Astrocyte (in vitro differentiated cells and primary cell): ENCODE data around the gene TBCA. TPM values are rescaled to one million over a fixed set of nuclear protein-coding genes. Genes with fewer than 3 reads are reported as not detected.

Experiments
- DNase-seq: peaks from one replicate; pipeline ENCODE4 v3.0.0-alpha.2; 2010; ENCODE audit warnings: low read depth
- FAIRE-seq: peaks from 2 replicates; lab custom pipeline; 2011; peaks lifted over from hg19 to GRCh38; lab: Jason Lieb, UNC
- H2AFZ ChIP-seq: 2 replicates; pipeline ENCODE4 v1.6.0; 2012; ENCODE audit warnings: low read depth, low read length, inconsistent platforms
- H3K27ac ChIP-seq: 2 replicates; pipeline ENCODE4 v1.5.1; 2011; ENCODE audit warnings: low read depth, low read length, inconsistent platforms
- H3K27me3 ChIP-seq: 2 replicates; pipeline ENCODE4 v1.6.0; 2011; ENCODE audit warnings: low read length, inconsistent platforms; ENCODE audit not compliant: insufficient read depth
- H3K36me3 ChIP-seq: 2 replicates; pipeline ENCODE4 v1.5.1; 2011; ENCODE audit warnings: low read length, inconsistent platforms; ENCODE audit not compliant: insufficient read depth
- H3K4me1 ChIP-seq: 2 replicates; pipeline ENCODE4 v1.5.1; 2011; ENCODE audit warnings: low read length, inconsistent platforms; ENCODE audit not compliant: insufficient read depth
- H3K4me2 ChIP-seq: 2 replicates; pipeline ENCODE4 v1.6.0; 2012; ENCODE audit warnings: low read length, inconsistent platforms
- H3K4me3 ChIP-seq: 2 replicates; pipeline ENCODE4 v1.5.1; 2011; ENCODE audit warnings: low read depth, mild to moderate bottlenecking, low read length, inconsistent platforms; ENCODE audit not compliant: insufficient read depth
- H3K79me2 ChIP-seq: 2 replicates; pipeline ENCODE4 v1.6.0; 2012; ENCODE audit warnings: mild to moderate bottlenecking, low read length, inconsistent platforms; ENCODE audit not compliant: insufficient read depth
- H3K9ac ChIP-seq: 2 replicates; pipeline ENCODE4 v1.6.0; 2012; ENCODE audit warnings: mild to moderate bottlenecking, low read length, inconsistent platforms
- H3K9me3 ChIP-seq: 2 replicates; pipeline ENCODE4 v1.5.1; 2012; ENCODE audit warnings: low read depth, mild to moderate bottlenecking, low read length, inconsistent platforms; ENCODE audit not compliant: insufficient read depth
- H4K20me1 ChIP-seq: 2 replicates; pipeline ENCODE4 v1.6.0; 2012; ENCODE audit warnings: low read length, inconsistent platforms; ENCODE audit not compliant: insufficient read depth
- H3K27ac Mint-ChIP-seq: one replicate; pipeline ENCODE4 v1.8.0; 2021; ENCODE audit warnings: mild to moderate bottlenecking, mixed read lengths; ENCODE audit not compliant: unreplicated experiment
- H3K27me3 Mint-ChIP-seq: one replicate; pipeline ENCODE4 v1.8.0; 2021; ENCODE audit warnings: low read depth, mixed read lengths; ENCODE audit not compliant: unreplicated experiment
- H3K36me3 Mint-ChIP-seq: one replicate; pipeline ENCODE4 v1.8.0; 2021; ENCODE audit warnings: low read depth, mixed read lengths; ENCODE audit not compliant: unreplicated experiment
- H3K4me1 Mint-ChIP-seq: one replicate; pipeline ENCODE4 v1.8.0; 2021; ENCODE audit warnings: low read depth, mixed read lengths; ENCODE audit not compliant: unreplicated experiment
- H3K4me3 Mint-ChIP-seq: one replicate; pipeline ENCODE4 v1.8.0; 2021; ENCODE audit warnings: mild to moderate bottlenecking, moderate library complexity, mixed read lengths; ENCODE audit not compliant: unreplicated experiment
- H3K9me3 Mint-ChIP-seq: one replicate; pipeline ENCODE4 v1.8.0; 2021; ENCODE audit warnings: mild to moderate bottlenecking, mixed read lengths; ENCODE audit not compliant: unreplicated experiment
- EZH2 ChIP-seq: IDR thresholded peaks from 2 replicates; pipeline ENCODE4 v1.6.1; 2012; ENCODE audit warnings: mild to moderate bottlenecking, low read length, inconsistent platforms; ENCODE audit not compliant: insufficient read depth
- total RNA-seq: library from RNA; stranded (reverse); gene quantifications from 2 replicates; pipeline ENCODE4 v1.2.1, GENCODE V29; 2021
- TF ChIP-seq, protein P1 (sequence below): IDR thresholded peaks from 2 replicates; pipeline ENCODE4 v1.5.1; 2011; ENCODE audit warnings: low read depth, mild to moderate bottlenecking, inconsistent platforms, low read length, moderate library complexity; ENCODE audit not compliant: insufficient read depth

TBCA gene
- total RNA-seq, 1 donor from 2014 or later, result 207 TPM

DNA sequence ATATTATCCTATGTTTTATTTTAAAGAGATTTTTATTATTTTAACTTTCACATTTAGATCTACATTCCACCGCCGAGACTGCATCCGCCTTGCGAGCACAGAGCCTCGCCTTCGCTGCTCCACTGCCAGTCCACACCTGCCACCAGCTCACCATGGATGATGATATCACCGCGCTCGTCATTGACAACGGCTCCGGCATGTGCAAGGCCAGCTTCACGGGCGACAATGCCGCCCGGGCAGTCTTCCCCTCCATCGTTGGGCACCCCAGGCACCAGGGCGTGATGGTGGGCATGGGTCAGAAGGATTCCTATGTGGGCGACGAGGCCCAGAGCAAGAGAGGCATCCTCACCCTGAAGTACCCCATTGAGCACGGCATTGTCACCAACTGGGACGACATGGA, 8.6 kb upstream of the TBCA start:
- H3K27ac Mint-ChIP-seq, result no peak overlapping the region
- H3K4me1 Mint-ChIP-seq, result no peaks in the 10 kb centered on the region
- no peak overlapping the region for H3K4me3 ChIP-seq
- no peaks in the 10 kb centered on the region for H4K20me1 ChIP-seq
- H3K27me3 Mint-ChIP-seq, result no peaks in the 10 kb centered on the region
- no peak overlapping the region for H3K4me3 Mint-ChIP-seq
- no peak for DNase-seq
- no peak overlapping the region for H3K27ac ChIP-seq
- no peak overlapping the region for H3K9ac ChIP-seq
- H3K27me3 ChIP-seq, result no peaks in the 10 kb centered on the region
- H3K79me2 ChIP-seq, result no peaks in the 10 kb centered on the region
- no peak overlapping the region for H3K4me2 ChIP-seq
- no peaks in the 10 kb centered on the region for H3K36me3 Mint-ChIP-seq
- H3K4me1 ChIP-seq, result no peaks in the 10 kb centered on the region
- peaks cover 7% of the 10 kb centered on the region for H3K9me3 Mint-ChIP-seq
- H3K36me3 ChIP-seq, result no peaks in the 10 kb centered on the region
- no peak for TF ChIP-seq EZH2
- TF ChIP-seq, protein P1, sequence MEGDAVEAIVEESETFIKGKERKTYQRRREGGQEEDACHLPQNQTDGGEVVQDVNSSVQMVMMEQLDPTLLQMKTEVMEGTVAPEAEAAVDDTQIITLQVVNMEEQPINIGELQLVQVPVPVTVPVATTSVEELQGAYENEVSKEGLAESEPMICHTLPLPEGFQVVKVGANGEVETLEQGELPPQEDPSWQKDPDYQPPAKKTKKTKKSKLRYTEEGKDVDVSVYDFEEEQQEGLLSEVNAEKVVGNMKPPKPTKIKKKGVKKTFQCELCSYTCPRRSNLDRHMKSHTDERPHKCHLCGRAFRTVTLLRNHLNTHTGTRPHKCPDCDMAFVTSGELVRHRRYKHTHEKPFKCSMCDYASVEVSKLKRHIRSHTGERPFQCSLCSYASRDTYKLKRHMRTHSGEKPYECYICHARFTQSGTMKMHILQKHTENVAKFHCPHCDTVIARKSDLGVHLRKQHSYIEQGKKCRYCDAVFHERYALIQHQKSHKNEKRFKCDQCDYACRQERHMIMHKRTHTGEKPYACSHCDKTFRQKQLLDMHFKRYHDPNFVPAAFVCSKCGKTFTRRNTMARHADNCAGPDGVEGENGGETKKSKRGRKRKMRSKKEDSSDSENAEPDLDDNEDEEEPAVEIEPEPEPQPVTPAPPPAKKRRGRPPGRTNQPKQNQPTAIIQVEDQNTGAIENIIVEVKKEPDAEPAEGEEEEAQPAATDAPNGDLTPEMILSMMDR, result no peak
- no peak overlapping the region for H2AFZ ChIP-seq
- no peak for FAIRE-seq
- no peaks in the 10 kb centered on the region for H3K9me3 ChIP-seq

DNA sequence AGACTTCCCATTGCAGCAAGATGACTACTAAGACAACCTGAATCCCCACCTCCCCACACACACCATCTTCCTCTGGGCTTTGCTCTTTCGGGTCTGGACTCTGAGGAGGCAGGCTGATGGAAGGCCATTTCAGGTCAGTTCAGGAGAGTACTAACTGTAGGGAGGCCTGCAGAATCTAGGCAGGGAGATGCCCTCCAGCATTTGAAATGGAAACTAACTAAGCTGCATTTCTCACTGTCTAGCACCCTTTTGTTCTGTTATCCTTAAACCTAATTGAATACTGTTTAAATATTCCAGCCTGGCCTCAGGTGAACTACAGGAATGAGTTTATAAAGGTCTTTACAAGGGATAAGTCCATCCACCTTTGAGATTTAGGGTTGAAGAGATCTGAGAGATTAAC, 4.9 kb upstream of the TBCA start:
- Histone ChIP-seq H2AFZ (no peak overlapping the region), H3K9ac (no peak overlapping the region), H3K9me3 (no peaks in the 10 kb centered on the region), H3K27me3 (no peaks in the 10 kb centered on the region), H3K36me3 (no peaks in the 10 kb centered on the region), H3K4me3 (no peak overlapping the region), H3K4me1 (peaks cover 6% of the 10 kb centered on the region), H3K4me2 (no peak overlapping the region), H4K20me1 (no peaks in the 10 kb centered on the region), H3K79me2 (no peaks in the 10 kb centered on the region), H3K27ac (no peak overlapping the region)
- Mint-ChIP-seq H3K9me3 (peaks cover 7% of the 10 kb centered on the region), H3K4me1 (no peaks in the 10 kb centered on the region), H3K27me3 (no peaks in the 10 kb centered on the region), H3K4me3 (no peak overlapping the region), H3K27ac (no peak overlapping the region), H3K36me3 (no peaks in the 10 kb centered on the region)
- TF ChIP-seq, protein P1, result no peak
- TF ChIP-seq EZH2, result no peak
- DNase-seq (no peak), FAIRE-seq (no peak)

DNA sequence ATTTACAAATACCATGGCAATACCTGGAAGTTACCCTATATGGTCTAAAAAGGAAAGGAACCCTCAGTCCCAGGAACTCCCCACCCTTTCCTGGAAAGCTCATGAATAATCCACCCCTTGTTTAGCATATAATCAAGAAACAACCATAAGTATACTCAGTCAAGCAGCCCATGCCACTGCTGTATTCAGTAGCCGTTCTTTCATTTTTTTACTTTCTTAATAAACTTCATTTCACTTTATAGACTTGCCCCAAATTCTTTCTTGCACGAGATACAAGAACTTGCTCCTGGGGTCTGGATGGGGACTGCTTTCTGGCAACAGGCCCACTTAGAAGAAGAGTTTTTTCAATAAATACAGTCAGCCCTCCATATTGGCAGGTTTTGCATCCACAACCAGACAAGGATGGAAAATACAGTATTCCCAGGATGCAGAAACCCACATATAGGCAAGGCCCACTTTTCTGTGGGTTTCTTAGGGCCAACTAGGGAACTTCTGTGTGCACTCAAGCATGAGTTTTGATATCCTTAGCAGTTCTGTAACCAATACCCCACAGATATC, 2.8 kb upstream of the TBCA start:
- Histone ChIP-seq H3K27ac (no peak overlapping the region), H3K4me1 (peaks cover 6% of the 10 kb centered on the region), H3K4me2 (no peak overlapping the region), H3K27me3 (no peaks in the 10 kb centered on the region), H3K4me3 (no peak overlapping the region), H3K9ac (no peak overlapping the region), H3K36me3 (no peaks in the 10 kb centered on the region), H2AFZ (no peak overlapping the region), H3K9me3 (no peaks in the 10 kb centered on the region), H4K20me1 (peaks cover 16% of the 10 kb centered on the region), H3K79me2 (peaks cover 20% of the 10 kb centered on the region)
- DNase-seq (no peak), FAIRE-seq (no peak)
- Mint-ChIP-seq H3K4me1 (peaks cover 10% of the 10 kb centered on the region), H3K36me3 (no peaks in the 10 kb centered on the region), H3K27ac (no peak overlapping the region), H3K4me3 (no peak overlapping the region), H3K9me3 (no peaks in the 10 kb centered on the region), H3K27me3 (no peaks in the 10 kb centered on the region)
- TF ChIP-seq EZH2, result no peak
- TF ChIP-seq, protein P1, result no peak
